Measurements from ENCODE around the gene KCNK7.

GRCh38 chr11:65580756-65581155 is 14.8 kb downstream of the KCNK7 start:
- TF ChIP-seq ZFP30 (CRISPR knock-in tag; IDR thresholded peaks at IDR 0.05) (no peak), ZFP3 (CRISPR knock-in tag; IDR thresholded peaks at IDR 0.05) (no peak), CSRNP3 (CRISPR knock-in tag; IDR thresholded peaks at IDR 0.05) (no peak), TOX (CRISPR knock-in tag; IDR thresholded peaks at IDR 0.05; ENCODE audit: borderline replicate concordance) (no peak), OSR1 (CRISPR knock-in tag; IDR thresholded peaks at IDR 0.05) (no peak), TCF4 (CRISPR knock-in tag; IDR thresholded peaks at IDR 0.05; ENCODE audit: borderline replicate concordance) (no peak), ARNTL (CRISPR knock-in tag; IDR thresholded peaks at IDR 0.05; ENCODE audit: borderline replicate concordance, low read depth) (no peak), ZNF70 (CRISPR knock-in tag; IDR thresholded peaks at IDR 0.05) (no peak), CREB5 (CRISPR knock-in tag; IDR thresholded peaks at IDR 0.05; ENCODE audit: low read depth) (no peak), POU6F1 (CRISPR knock-in tag; IDR thresholded peaks at IDR 0.05; ENCODE audit: borderline replicate concordance, low read depth) (no peak)
- TF ChIP-seq, protein P1, sequence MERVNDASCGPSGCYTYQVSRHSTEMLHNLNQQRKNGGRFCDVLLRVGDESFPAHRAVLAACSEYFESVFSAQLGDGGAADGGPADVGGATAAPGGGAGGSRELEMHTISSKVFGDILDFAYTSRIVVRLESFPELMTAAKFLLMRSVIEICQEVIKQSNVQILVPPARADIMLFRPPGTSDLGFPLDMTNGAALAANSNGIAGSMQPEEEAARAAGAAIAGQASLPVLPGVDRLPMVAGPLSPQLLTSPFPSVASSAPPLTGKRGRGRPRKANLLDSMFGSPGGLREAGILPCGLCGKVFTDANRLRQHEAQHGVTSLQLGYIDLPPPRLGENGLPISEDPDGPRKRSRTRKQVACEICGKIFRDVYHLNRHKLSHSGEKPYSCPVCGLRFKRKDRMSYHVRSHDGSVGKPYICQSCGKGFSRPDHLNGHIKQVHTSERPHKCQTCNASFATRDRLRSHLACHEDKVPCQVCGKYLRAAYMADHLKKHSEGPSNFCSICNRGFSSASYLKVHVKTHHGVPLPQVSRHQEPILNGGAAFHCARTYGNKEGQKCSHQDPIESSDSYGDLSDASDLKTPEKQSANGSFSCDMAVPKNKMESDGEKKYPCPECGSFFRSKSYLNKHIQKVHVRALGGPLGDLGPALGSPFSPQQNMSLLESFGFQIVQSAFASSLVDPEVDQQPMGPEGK (CRISPR knock-in tag; IDR thresholded peaks at IDR 0.05; ENCODE audit: borderline replicate concordance): no peak

All from SK-N-SH treated with all-trans-retinoic acid at 6 μM for 48 hours (cell line).